Panc1 (cell line): ENCODE measurements around the gene DOCK8.

Source experiments
- CTCF ChIP-seq: fragments of 450-650 bp; IDR thresholded peaks from 2 replicates; pipeline ENCODE4 v1.5.1; 2017; ENCODE audit warnings: mild to moderate bottlenecking
- POLR2AphosphoS5 ChIP-seq: IDR thresholded peaks from 2 replicates; pipeline ENCODE4 v1.6.1; 2012; ENCODE audit warnings: mild to moderate bottlenecking, low read depth, low read length, moderate library complexity
- REST ChIP-seq, 2 experiments: IDR thresholded peaks; 2 replicates each; pipeline ENCODE4 v1.6.1; 2011 to 2012; ENCODE audit warnings: low read depth in 2 of 2, control low read depth in 1 of 2, low read length in 1 of 2, mild to moderate bottlenecking in 1 of 2, moderate library complexity in 1 of 2; ENCODE audit not compliant: insufficient read depth in 1 of 2

GRCh38 chr9:371349-371748, 156.7 kb downstream of the DOCK8 start:
- no peak for TF ChIP-seq CTCF
- TF ChIP-seq REST (IDR thresholded peaks at IDR 0.05; ENCODE audit: insufficient read depth in 1 of 2, low read depth in 2 of 2, low read length in 1 of 2): no peak
- no peak for TF ChIP-seq POLR2AphosphoS5
